ENCODE results near the gene MYH2.
"Not testable (repeated sequence)": the region's sequence is repeated elsewhere in the genome, so short reads cannot be mapped to it uniquely, and the experiment has no call there.

The MYH2 gene

DNA sequence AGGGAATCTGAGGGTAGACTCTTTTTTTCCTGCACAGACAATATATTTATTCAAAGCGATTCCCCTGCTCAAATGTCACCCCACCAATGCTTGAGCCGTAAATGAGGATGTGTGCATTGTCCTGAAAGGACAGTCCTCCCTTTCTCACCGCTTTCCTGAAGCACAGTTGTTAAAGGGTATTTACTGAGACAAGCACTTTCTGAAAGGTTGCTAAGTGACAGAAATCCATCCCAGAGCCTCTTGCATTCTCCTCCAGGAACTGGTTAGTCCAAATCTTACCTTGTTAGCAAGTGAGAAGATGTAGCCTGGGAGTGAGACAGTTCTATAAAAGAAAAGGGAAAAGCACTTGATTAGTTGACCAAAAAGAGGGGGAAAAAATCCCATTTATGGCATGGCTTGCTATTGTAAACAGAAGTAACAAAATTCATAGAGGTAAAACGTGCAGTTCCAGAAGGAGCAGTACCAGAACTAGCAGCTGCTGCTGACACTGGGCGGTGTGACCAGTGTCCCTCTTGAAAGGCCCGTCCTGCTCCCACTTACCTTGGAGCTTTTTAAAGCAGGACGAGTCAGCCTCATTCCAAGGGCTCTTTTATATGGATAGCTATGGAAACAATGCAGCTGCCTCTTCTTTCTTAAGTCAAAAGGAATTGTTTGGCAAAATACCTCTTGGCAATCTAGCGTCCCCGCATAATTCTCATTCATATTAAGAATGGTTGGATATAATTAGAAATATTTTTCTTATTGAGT is at the start of gene MYH2:
Gene MYH2, minus strand, starts transcription at position 563 of the 747 bp plus-strand sequence. CDS start 1,738 bp downstream, outside the sequence.
- no peak for DNase-seq

GRCh38 chr17:10598621-10599020 is 49.2 kb upstream of the MYH2 start:
- DNase-seq: no peak

- no peak for DNase-seq
Measured at GRCh38 chr17:10589553-10590145, 40.2 kb upstream of the MYH2 start.

- DNase-seq: no peak
Measured at GRCh38 chr17:10585529-10585928, 36.1 kb upstream of the MYH2 start.

DNA sequence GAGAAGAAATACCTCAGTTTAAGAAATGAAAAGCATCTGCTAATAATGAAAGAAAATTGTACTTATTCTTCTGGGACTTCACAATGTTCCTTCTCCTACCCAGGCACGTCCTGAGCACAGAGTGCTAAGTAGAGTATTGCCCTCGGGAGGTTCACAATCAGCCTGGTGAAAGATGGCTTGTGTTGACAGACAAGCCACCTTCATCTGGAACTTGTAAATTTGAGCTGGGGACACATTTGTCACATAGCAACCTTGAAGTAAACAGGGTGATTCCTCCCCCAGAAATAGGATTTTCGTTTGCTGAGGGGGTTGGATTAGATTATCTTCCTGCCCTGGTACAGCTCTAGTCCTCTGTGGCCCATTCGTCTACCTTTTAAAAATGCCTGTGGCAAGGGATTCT is 34.4 kb upstream of the MYH2 start:
- no peak for DNase-seq

GRCh38 chr17:10579270-10579669 is 29.8 kb upstream of the MYH2 start:
- DNase-seq: no peak

DNA sequence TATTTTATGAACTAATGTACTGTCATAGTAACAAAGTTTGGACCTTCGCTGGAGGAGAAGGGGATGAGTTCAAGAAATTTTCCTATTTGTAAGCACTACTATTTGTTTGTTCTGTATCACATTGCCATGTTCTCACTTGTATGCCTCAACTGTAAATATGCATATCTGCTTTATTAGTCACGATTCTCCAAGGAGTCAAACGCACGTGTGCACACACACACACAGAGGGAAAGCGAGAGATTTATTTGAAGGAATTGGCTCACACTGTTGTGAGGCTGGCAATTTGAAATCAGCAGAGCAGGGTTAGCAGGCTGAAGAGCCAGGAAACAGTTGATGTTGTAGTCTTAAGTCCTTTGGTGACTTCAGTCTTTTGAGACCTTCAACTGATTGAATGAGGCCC is 24.9 kb upstream of the MYH2 start:
- no peak for DNase-seq

GRCh38 chr17:10563991-10564660 is 14.7 kb upstream of the MYH2 start:
- DNase-seq: no peak

DNA sequence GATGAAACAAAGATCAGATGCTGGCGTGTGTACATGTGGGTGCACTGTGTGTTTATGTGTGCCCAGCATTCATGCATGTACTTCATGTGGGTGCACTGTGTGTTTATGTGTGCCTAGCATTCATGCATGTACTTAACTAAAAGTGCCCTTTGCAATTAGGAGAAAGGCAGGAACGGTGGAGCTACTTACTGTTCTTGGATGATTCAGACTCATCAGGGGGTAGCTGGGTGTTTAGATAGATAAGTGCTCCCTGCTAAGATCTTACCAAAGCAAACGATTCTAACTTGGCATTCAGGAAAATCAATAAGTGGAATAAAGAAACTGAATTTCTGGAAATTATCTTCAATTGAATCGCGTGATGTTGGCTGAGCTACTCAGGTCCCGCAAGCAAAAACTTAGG is 8.6 kb upstream of the MYH2 start:
- DNase-seq: no peak

DNA sequence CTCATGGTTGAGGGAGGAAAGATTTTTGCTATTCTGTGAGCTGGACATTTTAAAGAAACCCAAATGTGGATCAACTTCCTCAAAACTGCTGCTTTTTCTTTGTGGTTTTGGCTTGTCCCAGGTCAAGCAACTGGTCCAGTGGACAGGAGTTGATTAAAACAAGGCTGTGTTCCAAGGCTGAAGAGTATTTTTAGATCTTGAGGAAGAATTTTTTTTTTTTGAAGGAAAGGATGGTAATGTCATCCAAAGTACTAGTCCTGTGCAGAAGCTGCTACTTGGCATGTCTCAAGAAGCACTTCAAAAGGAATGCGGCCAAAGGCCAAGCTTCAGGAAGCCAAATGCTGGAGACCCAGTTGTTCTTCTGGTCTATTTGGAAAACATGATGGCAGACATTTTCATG is 8.0 kb upstream of the MYH2 start:
- DNase-seq: no peak

GRCh38 chr17:10556301-10557005 is 7.0 kb upstream of the MYH2 start:
- no peak for DNase-seq

DNA sequence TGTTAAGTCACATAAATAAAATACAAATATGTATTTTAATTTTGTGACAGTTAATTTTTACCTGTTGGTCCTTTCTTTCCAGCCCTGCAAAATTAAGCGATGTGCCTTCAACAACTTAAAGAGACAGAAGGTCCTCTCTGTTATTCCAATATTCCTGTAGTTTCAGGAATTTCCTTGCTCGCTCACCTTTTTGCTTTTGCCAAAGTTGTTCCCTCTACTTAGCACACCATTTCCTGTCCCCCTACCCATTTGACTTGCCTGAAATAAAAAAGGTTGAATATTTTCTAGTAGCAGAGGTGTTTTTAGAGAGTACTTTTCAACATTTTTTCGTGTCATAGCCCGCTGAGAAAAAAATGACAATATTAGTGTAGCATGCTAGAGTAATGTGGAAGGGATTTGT is 556 bp upstream of the MYH2 start:
- DNase-seq: no peak

GRCh38 chr17:10547351-10547750 is 2.1 kb downstream of the MYH2 start:
- DNase-seq: no peak

- DNase-seq: not testable (repeated sequence)
Measured at GRCh38 chr17:10543486-10543885, 6.0 kb downstream of the MYH2 start.

DNA sequence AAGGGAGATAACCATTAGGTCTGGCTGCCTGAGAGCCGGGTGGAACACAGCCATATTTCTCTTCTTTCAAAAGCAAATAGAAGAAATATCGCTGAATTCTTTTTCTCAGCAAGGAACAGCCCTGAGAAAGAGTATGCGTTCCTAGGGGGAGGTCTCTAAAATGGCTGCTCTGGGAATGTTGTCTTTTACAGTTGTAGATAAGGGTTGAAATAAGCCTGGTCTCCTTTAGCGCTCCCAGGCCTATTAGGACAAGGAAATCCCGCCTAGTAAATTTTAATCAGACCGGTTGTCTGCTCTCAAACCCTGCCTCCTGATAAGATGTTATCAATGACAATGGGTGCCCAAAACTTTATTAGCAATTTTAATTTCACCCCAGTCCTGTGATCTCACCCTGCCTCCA is 8.3 kb downstream of the MYH2 start:
- DNase-seq: not testable (repeated sequence)

DNA sequence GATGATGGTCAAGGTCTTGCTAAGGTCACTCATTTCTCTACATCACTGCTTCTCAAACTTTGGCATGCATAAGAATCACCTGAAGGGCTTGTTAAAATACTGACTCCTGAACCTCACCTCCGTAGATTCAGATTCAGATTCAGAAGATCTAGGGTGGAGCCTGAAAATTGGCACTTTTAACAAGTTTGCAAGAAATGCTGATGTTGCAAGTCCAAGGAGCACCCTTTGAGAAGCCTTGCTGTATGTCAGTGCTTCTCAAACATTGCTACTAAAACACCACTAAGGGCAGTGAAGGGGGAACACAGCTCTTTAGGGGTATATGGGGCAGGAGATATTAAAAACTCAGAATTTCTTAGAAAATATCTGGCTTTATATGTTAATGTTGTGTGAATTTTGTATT is 17.4 kb downstream of the MYH2 start:
- DNase-seq: no peak

- DNase-seq: no peak
Measured at GRCh38 chr17:10527419-10527818, 22.0 kb downstream of the MYH2 start.

DNA sequence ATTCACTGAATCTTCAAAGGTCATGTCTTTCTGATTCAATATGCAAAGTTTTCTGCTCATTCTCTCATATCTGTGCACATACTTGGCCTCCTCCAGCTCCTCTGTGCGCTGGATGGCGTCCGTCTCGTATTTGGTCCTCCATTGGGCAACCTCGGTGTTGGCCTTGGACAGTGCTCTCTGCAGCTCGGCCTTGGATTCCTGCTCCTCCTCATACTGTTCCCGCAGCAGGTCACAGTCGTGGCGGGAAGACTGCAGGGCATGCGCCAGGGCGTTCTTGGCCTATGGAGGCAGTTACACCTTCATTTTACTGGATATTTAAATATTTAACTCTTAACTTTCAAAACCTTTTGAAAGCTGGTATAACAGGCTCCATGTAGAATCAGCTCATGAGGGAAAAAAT is 22.9 kb downstream of the MYH2 start:
- DNase-seq: no peak

GRCh38 chr17:10523064-10523463 is 26.4 kb downstream of the MYH2 start:
- DNase-seq: no peak

DNA sequence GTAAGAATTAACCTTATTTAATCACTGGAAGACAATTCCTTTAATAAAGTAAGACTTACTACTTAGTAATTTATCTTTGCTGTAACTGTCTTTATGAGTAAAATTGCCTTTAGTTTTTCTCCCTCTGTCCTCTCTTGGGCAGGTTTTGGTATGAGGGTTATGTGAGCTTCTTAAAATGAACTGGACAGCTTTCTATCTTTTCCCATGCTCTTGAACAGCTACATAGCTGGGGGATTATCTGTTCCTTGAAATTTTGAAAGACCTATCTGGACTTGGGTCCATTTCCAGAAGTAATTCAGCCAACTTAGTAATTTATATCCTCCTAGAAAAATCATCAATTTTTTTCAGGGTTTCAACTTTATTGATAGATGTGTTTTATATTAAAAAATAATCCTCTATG is 27.5 kb downstream of the MYH2 start:
- no peak for DNase-seq

DNA sequence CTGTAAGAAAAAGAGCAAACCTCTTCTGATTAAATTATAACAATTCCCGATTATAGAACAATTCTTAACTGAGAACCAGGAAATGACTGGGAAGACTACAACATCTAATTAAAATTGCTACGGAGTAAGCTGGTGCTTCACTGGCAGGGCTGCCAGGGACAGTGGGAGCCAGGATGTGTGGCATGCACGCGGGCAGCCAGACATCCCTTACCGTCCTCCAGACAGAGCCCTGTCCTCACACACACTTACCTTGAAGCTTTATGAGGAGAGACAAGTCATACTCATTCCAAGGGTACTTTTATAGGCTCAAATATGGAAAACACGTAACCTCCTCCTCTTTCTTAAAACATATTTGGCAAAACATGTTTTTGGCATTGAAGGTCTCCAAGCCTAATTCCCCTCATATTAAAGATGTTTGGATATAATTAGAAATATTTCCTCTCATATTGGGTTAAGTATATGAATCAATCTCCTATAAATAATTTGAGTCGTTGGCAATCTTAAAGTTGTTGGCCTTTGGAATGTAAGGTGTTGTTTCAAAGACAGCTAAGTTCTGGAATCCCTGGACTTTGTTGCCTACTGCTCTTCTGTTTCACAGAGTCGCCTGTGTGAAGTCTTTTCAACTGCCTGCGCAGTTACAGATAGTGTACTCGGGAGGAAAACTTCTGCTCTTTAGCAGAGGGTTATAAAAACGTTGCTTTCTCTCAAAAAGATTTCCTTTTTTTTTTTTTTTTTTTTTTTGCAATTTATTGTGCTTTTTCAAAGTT is 31.0 kb downstream of the MYH2 start, which contains the start of gene MYH1:
Gene MYH1, minus strand, starts transcription at position 272 of the 767 bp plus-strand sequence. CDS start 1,900 bp downstream, outside the sequence.
- DNase-seq: no peak

GRCh38 chr17:10516638-10517037 is 32.8 kb downstream of the MYH2 start:
- DNase-seq: no peak

- no peak for DNase-seq
Measured at GRCh38 chr17:10516065-10516464, 33.4 kb downstream of the MYH2 start.

Data from activated CD8-positive, alpha-beta memory T cell treated with anti-CD3 and anti-CD28 coated beads, Interleukin-2, amount 50 U/mL, for 48 hours (primary cell).